AG04450 (cell line): ENCODE measurements around the gene SOX30. TPM values are rescaled to one million over a fixed set of nuclear protein-coding genes. Genes with fewer than 3 reads are reported as not detected.

Experiments
- CTCF ChIA-PET: fragments of 300-600, 350-600 bp; formaldehyde crosslinking; extraction: SDS; loops from one replicate; lab custom pipeline; 2022; ENCODE audit warnings: antibody characterized with exemption, inconsistent platforms; lab: Charles Lee
- POLR2A ChIA-PET: fragments of 350-600 bp; formaldehyde crosslinking; extraction: SDS; loops from one replicate; lab custom pipeline; 2021; ENCODE audit warnings: antibody characterized with exemption, inconsistent platforms; lab: Yijun Ruan, JAX
- DNase-seq: peaks from one replicate; pipeline ENCODE4 v3.0.0-alpha.2; 2011; ENCODE audit warnings: low read depth, low spot score
- H3K27ac ChIP-seq: one replicate; pipeline ENCODE4 v1.5.1; 2012; ENCODE audit warnings: low read depth, low read length, control low read depth
- H3K27me3 ChIP-seq: one replicate; pipeline ENCODE4 v1.6.0; 2012; ENCODE audit warnings: low read length; ENCODE audit not compliant: control insufficient read depth, insufficient read depth
- H3K4me3 ChIP-seq: 2 replicates; pipeline ENCODE4 v1.5.1; 2011; ENCODE audit warnings: mild to moderate bottlenecking, low read depth, low read length, control low read depth
- H3K9me3 ChIP-seq: 2 replicates; pipeline ENCODE4 v1.5.1; 2012; ENCODE audit warnings: low read length; ENCODE audit not compliant: control insufficient read depth, insufficient read depth
- polyA plus RNA-seq: library from polyadenylated mRNA; depleted of rRNA; stranded (reverse); fragments of >200 nt; gene quantifications from 2 replicates; pipeline ENCODE4 v1.2.3, GENCODE V29; 2011
- TF ChIP-seq, protein P1 (sequence below): IDR thresholded peaks from 2 replicates; pipeline ENCODE4 v1.5.1; 2011; ENCODE audit warnings: low read depth, low read length, control low read depth, inconsistent platforms

SOX30 gene
- polyA plus RNA-seq, 1 experiment, result 0.05 TPM

DNA sequence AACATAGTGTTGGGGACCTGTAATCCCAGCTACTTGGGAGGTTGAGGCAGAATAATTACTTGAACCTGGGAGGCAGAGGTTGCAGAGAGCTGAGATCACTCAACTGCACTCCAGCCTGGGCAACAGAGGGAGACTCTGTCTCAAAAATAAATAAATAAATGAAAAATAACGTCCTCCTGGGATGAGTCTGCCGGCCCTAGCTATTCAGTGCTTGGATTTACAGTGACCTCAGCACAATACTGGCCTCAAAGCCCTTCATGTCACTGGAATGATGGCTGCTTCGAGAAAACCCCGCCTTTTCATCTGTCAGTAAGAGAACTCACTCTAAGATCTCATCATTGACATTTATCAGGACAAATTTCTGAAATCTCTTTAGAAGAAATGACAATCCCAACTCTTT, 35.5 kb downstream of the SOX30 start:
- Histone ChIP-seq H3K4me3 (no peak overlapping the region), H3K27me3 (no peaks in the 10 kb centered on the region), H3K27ac (no peak overlapping the region), H3K9me3 (no peaks in the 10 kb centered on the region)
- POLR2A ChIA-PET, result interaction anchor here (0.5 kb wide), 1 partner anchor 9 kb away, joined by 4 read pairs; no protein-coding TSS in a partner anchor
- CTCF ChIA-PET, result interaction anchor here (0.6 kb wide), 1 partner anchor 72 kb away, joined by 3 read pairs; no protein-coding TSS in a partner anchor
- no peak for DNase-seq
- TF ChIP-seq, protein P1, sequence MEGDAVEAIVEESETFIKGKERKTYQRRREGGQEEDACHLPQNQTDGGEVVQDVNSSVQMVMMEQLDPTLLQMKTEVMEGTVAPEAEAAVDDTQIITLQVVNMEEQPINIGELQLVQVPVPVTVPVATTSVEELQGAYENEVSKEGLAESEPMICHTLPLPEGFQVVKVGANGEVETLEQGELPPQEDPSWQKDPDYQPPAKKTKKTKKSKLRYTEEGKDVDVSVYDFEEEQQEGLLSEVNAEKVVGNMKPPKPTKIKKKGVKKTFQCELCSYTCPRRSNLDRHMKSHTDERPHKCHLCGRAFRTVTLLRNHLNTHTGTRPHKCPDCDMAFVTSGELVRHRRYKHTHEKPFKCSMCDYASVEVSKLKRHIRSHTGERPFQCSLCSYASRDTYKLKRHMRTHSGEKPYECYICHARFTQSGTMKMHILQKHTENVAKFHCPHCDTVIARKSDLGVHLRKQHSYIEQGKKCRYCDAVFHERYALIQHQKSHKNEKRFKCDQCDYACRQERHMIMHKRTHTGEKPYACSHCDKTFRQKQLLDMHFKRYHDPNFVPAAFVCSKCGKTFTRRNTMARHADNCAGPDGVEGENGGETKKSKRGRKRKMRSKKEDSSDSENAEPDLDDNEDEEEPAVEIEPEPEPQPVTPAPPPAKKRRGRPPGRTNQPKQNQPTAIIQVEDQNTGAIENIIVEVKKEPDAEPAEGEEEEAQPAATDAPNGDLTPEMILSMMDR, result no peak

DNA sequence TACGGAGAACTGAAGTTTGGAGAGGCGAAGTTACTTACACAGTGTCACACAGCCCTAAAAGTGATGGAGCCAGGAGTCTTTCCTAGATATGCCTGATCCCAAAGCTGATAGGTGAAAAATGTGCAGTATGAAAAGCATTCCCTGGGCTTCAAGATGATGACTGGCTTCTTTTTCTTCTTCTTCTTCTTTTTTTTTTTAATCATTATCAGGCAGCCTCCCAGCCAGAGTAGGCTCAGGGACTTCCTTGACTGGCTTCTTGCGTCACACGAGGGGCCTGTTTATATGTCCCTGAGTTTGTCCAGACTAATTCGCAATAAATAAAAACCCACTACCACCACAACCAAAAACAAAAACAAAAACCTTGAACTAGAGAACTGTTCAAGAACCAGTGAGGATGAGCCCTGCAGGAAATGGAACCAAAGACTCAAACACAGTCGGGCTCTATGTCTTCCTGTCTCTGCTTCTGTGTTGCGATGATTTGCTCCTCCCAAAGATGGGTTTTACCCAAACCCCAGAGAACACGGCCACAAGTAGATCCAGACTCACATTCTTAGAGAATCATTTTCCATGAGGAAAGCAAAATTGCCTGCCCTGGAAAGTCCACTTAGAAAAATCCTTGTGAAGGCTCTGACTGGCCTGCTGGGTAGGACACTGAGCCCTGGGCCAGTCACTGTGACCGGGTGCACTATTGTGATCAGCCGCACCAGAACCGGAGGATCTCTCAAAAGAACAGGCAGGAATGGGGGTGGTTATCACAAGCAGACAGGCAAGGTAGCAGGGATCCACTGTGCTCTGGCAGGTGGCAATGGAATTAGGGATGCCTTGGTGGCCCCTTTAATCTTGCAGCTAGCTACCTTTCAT, 38.6 kb downstream of the SOX30 start:
- Histone ChIP-seq H3K27me3 (no peaks in the 10 kb centered on the region), H3K9me3 (no peaks in the 10 kb centered on the region), H3K27ac (no peak overlapping the region), H3K4me3 (no peak overlapping the region)
- no peak for DNase-seq
- POLR2A ChIA-PET, result no interaction called here
- TF ChIP-seq, protein P1, result no peak
- CTCF ChIA-PET, result interaction anchor here (0.6 to 1.2 kb wide), 3 partner anchors 45 to 130 kb away, joined by 3 to 4 read pairs (median 4); no protein-coding TSS in a partner anchor

DNA sequence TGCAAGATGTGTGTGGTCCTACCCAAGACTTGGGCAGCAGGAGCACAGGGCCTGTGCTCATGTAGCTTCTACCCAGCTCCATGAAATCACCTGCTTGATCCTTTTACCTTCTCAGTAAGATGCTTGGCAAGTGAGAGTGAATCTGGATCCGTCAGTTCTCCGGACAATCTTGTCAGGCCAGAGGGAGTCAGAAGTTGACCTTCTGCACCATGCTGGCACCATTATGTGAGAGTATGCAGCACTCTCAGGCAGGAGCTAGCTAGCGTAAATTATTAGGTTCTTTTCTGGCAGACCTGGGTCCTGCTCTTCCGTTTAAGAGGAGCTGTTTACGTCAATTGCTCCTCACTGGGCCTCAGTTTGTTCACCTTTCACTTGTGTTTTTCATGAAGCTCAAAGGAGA, 39.7 kb downstream of the SOX30 start:
- TF ChIP-seq, protein P1, result no peak
- POLR2A ChIA-PET, result no interaction called here
- CTCF ChIA-PET, result interaction anchor here (0.6 to 1.2 kb wide), 3 partner anchors 106 to 131 kb away, joined by 3 to 4 read pairs (median 3); no protein-coding TSS in a partner anchor

DNA sequence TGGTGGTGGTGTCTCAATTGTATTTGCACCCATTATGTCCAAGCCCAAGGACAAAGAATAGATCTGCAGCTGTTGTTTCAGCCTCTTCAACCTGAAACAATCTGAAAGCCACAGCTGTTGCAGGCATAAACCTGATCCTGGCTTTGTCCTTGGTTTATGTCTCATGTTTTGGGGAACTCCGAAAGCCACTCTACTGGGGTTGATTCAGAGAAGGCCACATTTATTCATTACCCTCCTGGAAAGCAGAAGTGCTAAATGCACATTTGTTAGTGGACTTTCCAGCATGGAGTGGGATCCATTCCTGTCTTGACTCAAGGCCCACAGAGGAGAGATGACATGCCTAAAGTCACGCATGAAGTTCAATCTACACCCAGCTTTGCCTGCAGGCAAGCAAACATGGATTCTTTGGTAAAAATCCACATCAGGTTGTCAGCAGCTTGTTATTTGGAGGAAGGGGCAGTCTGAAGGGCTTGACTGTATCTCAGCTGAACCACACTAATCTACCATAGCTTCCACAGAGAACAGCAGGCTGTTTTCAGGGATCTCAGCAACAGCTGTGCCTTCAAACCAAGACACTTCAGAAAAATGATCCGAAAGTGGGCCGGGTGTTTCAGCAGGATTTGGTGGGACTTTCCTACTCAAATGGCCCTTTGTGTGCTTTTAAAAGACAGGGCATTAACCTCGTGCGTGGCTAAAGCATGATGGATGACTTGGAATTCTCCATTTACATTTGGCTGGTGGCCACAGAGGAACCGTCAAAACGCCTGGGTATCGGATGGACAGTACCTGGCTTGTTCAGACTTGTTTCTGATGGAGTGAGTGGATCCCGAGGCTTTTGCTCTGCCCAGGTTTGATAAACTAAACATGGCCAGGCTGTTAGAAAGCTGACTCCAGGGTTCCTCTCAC, 40.4 kb downstream of the SOX30 start:
- H3K9me3 ChIP-seq, result no peaks in the 10 kb centered on the region
- ChIA-PET POLR2A (interaction anchor here (0.9 kb wide), 1 partner anchor 95 kb away, joined by 3 read pairs; no protein-coding TSS in a partner anchor), CTCF (interaction anchor here (0.9 to 1.2 kb wide), 2 partner anchors 131 kb away, joined by 3 read pairs; partner anchors contain the start of gene LSM11)
- no peaks in the 10 kb centered on the region for H3K27me3 ChIP-seq
- TF ChIP-seq, protein P1, result no peak
- DNase-seq, result no peak
- no peak overlapping the region for H3K4me3 ChIP-seq
- peak overlapping the region; percentile 34 for H3K27ac ChIP-seq

More for the DNA sequence above, 39.7 kb downstream of the SOX30 start:
- no peak for DNase-seq
- Histone ChIP-seq H3K27ac (peak overlapping the region; percentile 34), H3K9me3 (no peaks in the 10 kb centered on the region), H3K4me3 (no peak overlapping the region), H3K27me3 (no peaks in the 10 kb centered on the region)
